Measurements from ENCODE around the gene PRCD.
"Not testable (repeated sequence)": the region's sequence is repeated elsewhere in the genome, so short reads cannot be mapped to it uniquely, and the experiment has no call there.

Gene PRCD

DNA sequence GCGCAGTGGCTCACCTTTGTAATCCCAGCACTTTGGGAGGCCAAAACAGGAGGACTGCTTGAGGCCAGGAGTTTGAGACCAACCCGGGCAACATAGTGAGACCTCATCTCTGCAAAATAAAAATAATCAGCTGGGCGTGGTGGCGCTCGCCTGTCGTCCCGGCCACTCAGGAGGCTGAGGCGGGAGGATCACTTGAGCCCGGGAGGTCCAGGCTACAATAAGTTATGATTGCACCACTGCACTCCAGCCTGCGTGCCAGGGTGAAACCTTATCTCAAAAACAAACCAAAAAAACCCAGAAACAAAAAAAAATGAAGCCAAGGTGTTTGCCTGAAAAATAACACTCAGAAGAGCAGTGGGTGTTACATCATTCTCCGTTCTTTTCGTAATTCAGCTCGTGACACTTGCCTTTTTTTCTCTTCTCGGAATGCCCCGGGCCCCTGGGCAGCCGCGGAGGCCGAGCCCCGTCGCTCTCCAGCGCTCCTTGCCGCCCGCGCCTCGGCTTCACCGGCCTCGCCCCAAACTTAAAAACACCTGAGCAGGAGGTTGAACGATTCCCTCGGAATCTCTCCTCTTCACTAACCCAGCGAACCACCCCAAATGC is 17.0 kb downstream of the PRCD start:
- no peak for DNase-seq (ENCODE audit: low read depth)

DNA sequence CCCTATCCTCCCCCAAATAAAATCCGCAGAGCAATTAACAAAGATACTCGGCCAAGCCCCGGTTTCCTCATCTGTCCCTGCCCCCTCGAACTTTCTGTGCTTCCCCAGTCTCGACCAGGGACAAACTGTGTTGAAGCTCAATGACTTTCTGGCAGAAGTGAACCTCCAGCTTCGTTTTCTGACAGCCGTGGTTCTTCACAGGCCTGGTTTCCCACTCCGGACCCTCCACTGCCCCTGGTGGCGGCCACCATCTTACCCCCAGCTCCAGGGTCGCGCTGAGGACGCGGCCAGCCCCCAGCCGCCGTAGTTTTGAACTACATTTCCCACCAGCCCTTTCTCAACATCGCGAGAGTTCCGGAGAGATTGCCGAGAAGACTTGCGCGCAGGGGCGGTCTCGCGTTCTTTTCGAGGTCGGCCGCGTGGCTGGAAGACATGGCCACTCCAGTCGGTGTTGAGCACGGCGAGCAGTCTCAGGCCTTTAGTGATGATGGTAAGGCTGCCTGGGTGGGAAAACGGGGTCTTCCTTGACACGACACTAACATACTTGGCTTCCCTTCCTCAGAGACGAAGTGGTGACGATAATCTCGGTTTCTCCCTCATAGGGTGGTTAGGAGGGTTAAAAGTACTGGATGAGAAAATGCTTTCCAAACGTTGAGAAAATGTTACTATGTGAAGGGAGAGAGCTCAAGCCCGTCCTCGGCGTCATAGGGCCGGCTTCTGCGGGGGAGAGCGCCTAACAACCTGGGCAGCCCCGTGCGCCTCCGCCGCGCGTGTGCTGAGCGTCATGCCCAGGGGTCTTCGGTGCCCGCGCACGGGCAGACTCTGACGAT is 17.7 kb downstream of the PRCD start:
- peak; percentile 84 for DNase-seq (ENCODE audit: low read depth)

DNA sequence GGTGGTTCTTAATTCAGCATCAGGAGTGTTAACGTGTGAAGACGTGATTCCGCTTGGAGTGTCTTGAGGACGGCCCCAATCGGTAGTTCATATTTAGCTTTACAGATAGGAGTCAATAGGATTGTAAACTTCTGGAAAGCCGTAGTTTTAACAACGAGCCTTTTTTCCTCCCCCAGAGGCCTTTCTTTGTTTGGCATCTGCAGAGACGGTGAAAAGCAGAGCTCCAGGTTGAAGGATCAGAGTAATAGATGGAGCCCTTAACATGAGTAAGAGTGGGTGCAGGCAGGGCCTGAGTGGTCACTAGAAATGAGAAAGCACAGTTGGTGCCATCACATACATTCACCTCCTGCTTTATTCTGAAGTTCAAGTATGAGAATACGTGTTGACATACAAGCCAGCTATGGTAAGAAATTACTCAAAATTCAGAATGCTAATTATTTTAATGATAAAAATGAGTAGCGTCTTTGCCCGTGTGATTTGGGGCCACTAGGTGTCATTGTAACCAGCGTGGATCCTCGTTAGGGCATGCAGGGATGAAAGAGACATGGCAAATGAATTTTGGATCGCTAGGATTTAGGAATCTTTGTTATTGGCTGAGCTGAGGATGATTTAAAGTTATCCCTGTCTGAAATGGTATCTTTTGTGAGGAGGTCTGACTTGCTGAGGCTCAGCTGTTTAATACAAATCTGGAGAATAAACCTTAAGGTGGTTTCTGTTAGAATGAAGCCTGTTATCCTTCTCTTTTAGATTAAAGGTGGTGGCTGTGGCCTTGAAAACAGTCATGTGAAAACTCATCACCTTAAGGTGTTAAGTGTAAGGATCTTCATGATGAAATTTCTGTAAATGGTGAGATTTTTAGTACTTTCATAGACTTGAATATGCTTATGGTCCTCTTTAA is 18.6 kb downstream of the PRCD start:
- no peak for DNase-seq (ENCODE audit: low read depth)

GRCh38 chr17:76559460-76559859 is 19.6 kb downstream of the PRCD start:
- not testable (repeated sequence) for DNase-seq (ENCODE audit: low read depth)

GRCh38 chr17:76560036-76560876 is 20.4 kb downstream of the PRCD start:
- no peak for DNase-seq (ENCODE audit: low read depth)

- DNase-seq (ENCODE audit: low read depth): no peak
Measured at GRCh38 chr17:76560877-76561221, 21.0 kb downstream of the PRCD start.

GRCh38 chr17:76561332-76561731 is 21.5 kb downstream of the PRCD start:
- no peak for DNase-seq (ENCODE audit: low read depth)

GRCh38 chr17:76561799-76562268 is 22.0 kb downstream of the PRCD start:
- DNase-seq (ENCODE audit: low read depth): no peak

DNA sequence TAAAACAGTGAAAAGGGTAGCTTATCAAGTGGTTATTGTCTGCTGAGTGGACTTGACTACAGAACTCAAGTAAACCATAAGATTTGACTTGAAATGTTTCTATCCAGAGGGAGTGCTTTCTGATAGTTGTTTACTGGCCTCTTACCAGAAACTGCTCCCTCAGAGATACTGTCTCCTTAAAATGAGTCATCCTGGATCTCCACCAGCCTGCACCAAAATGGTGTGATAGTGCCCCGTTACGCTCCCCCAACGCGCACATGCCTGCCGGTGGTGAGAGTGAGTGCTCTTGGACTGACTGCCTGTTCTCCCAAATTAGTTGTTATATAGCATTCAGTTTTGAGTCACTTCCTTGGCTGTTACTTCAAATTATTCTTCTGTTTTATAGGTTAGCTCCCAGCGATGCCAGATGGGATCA is 22.9 kb downstream of the PRCD start:
- no peak for DNase-seq (ENCODE audit: low read depth)

GRCh38 chr17:76563359-76563758 is 23.5 kb downstream of the PRCD start:
- DNase-seq (ENCODE audit: low read depth): not testable (repeated sequence)

GRCh38 chr17:76564991-76565727 is 25.3 kb downstream of the PRCD start:
- not testable (repeated sequence) for DNase-seq (ENCODE audit: low read depth)

- no peak for DNase-seq (ENCODE audit: low read depth)
Measured at GRCh38 chr17:76565728-76566612, 26.1 kb downstream of the PRCD start.

DNA sequence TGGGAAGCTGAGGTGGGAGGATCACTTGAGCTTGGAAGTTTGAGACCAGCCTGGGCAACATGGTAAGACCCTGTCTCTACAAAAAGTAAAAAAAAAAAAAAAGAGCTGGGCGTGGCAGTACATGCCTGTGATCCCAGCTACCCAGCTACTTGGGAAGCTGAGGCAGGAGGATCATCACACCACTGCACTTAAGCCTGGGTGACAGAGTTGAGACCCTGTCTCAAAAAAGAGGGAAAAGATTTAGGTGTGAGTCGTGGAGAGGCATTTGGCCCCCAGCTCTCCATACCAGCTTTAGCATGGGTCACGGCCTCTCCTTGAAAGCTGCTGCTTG is 26.7 kb downstream of the PRCD start:
- no peak for DNase-seq (ENCODE audit: low read depth)

DNA sequence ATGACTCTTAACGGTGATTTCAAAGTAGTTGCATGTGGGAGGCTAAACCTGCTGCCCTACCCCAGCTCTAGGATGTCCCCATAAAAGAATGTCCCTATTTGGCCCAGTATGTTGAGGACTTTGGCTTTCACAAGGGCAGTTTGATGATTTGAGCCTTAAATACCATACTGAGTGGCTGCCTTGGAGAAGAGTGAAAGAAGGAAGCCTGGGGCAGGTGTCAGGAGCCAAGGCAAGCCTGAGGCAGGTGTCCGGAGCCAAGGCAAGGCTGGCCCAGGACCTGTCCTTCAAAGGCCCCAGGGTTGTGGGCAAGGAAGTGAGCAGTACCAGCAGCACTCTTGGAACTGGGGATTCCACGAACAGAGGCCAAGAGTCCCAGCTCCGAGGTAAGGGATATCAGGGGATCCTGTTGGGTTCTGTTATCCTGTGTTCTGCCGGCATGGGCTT is 27.2 kb downstream of the PRCD start:
- no peak for DNase-seq (ENCODE audit: low read depth)

DNA sequence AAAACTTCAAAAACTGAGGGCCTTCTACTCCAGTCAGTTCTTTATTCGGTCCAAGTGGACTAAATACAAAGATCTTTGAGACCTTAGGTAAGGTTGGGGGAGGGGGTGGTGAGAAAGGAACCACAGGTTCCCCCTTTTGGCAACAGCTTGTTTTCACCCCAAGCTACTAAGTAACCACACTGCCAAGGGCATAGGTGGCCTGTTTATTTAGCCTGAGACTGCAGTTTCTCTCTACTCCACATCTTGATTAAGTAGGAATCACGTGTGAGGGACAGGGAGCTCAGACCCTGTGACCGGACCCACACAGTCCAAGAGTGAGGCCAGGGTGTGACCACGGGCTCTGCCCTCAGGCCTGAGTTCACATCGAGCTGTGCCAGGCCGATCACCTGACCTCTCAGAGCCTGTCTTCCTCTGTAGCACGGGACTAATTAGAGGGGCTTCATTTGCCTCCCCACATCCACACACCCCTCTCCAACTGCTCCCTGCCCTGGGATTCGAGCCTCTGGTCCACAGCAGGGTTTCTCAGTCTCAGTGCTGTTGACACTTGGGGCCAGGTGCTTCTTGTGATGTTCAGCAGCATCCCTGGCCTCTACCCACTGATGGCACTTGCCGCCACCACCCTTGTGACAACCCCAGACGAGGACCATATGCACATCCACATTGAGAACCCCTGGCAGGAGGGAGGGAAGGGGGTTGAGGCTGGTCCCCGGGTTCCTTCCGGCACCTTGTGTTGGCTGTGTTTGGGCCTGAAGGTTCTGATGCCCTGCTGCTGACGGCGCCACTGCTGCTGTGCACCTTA is 28.0 kb downstream of the PRCD start:
- DNase-seq (ENCODE audit: low read depth): no peak

- DNase-seq (ENCODE audit: low read depth): no peak
Measured at GRCh38 chr17:76568811-76569221, 29.0 kb downstream of the PRCD start.

DNA sequence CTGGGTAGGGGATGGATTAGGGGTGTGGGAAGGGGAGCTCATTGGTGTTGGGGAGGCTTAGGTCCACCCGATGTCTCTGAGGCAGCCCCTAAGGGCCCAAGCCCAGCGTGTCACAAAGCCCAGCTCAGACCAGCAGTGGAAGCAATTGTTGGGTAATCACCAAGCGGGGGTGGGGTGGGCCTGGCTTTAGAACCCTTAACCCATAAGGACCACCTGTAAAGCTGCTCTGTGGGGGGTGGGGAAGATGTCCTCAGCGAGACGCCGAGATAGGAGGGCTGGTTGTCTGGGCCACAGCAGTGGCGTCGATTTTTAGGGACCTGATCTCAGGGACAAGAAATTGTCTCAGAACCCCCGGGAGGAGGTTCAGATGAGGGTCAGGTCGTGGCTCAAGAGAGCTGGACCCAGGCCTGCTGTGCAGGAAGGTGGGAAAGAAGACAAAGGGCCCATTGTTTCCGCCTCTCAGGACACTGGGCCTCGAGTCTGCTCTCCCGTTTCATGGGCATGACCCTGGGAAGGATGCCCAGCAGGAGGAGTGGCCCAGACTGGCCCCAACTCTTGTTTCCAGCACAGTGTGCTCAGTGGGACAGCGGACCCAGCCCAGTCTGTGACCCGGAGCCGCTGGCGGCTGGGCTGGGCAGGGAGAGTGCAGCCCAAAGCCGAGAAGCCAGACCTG is 29.9 kb downstream of the PRCD start:
- no peak for DNase-seq (ENCODE audit: low read depth)

DNA sequence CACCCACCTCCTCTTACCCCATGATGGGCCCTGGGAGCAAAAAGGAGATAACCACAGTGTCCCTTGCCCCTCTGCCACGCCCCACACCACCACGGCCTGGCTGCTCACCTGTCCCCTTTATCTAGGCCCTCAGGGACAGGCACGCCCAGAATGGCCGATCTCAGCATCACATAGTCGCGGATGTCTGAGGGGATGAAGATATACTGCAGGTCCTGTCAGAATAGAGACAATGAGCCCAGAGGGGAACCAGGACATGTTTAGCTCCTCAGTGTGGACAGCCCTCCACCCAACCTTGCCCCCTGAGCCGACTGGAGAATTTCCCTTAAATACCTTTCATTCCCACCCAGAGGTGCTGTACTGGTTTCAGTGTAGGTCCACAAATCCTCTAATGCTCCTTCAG is 30.6 kb downstream of the PRCD start:
- no peak for DNase-seq (ENCODE audit: low read depth)
